ENCODE results near the gene CEP170B.

Gene CEP170B

GRCh38 chr14:104931771-104932675 lies 67.0 kb downstream of the CEP170B start:
- intact Hi-C loops (cut with DNase I; ENCODE audit: low total_unique reads): no loop called here
- H3K27me3 ChIP-seq: peaks cover 0 to 13% of the 10 kb centered on the region in 2 donors
- peak overlapping the region; percentile 57 to 73 for H3K4me3 ChIP-seq

GRCh38 chr14:104932676-104933631 lies 67.9 kb downstream of the CEP170B start:
- peak; percentile 73 to 93 for DNase-seq
- peak; percentile 80 to 87 for TF ChIP-seq CTCF (IDR thresholded peaks at IDR 0.05)
- H3K27ac ChIP-seq: peak overlapping the region; percentile 67 to 74
- H3K4me3 ChIP-seq: peak overlapping the region; percentile 57 to 73
- intact Hi-C loops (cut with DNase I; ENCODE audit: low total_unique reads): no loop called here
- peaks cover 0 to 7% of the 10 kb centered on the region in 2 donors for H3K27me3 ChIP-seq
- H3K9me3 ChIP-seq: no peaks in the 10 kb centered on the region
- H3K4me1 ChIP-seq: peaks cover 0 to 21% (median 18%) of the 10 kb centered on the region in 4 donors
- no peaks in the 10 kb centered on the region for H3K36me3 ChIP-seq

More at GRCh38 chr14:104931771-104932675, 67.0 kb downstream of the CEP170B start:
- no peaks in the 10 kb centered on the region for H3K9me3 ChIP-seq
- H3K27ac ChIP-seq: peak overlapping the region; percentile 67 to 74
- TF ChIP-seq CTCF (IDR thresholded peaks at IDR 0.05): no peak
- peak; percentile 19 to 63 for DNase-seq
- peaks cover 0 to 21% (median 18%) of the 10 kb centered on the region in 4 donors for H3K4me1 ChIP-seq
- H3K36me3 ChIP-seq: no peaks in the 10 kb centered on the region

- H3K4me3 ChIP-seq: peak overlapping the region; percentile 57 to 73
- no peaks in the 10 kb centered on the region for H3K27me3 ChIP-seq
- peaks cover 0 to 21% (median 18%) of the 10 kb centered on the region in 4 donors for H3K4me1 ChIP-seq
- H3K27ac ChIP-seq: peak overlapping the region; percentile 67 to 74
- no peak for TF ChIP-seq CTCF (IDR thresholded peaks at IDR 0.05)
- no peaks in the 10 kb centered on the region for H3K36me3 ChIP-seq
- no peaks in the 10 kb centered on the region for H3K9me3 ChIP-seq
- intact Hi-C loops (cut with DNase I; ENCODE audit: low total_unique reads): loop anchor here (2.0 kb wide), 1 partner anchor 31 kb away; no protein-coding TSS in a partner anchor
- peak in 1 of 2 donors; percentile 64 for DNase-seq
Observed at GRCh38 chr14:104933746-104934733, 69.0 kb downstream of the CEP170B start.

GRCh38 chr14:104935026-104935650 lies 70.1 kb downstream of the CEP170B start:
- H3K27me3 ChIP-seq: no peaks in the 10 kb centered on the region
- DNase-seq: peak; percentile 17 to 65
- no peak overlapping the region for H3K4me3 ChIP-seq
- H3K36me3 ChIP-seq: peaks cover 0 to 5% (median 0%) of the 10 kb centered on the region in 3 donors
- intact Hi-C loops (cut with DNase I; ENCODE audit: low total_unique reads): loop anchor here (2.0 kb wide), 1 partner anchor 30 kb away; no protein-coding TSS in a partner anchor
- H3K27ac ChIP-seq: no peak overlapping the region
- no peaks in the 10 kb centered on the region for H3K9me3 ChIP-seq
- H3K4me1 ChIP-seq: peaks cover 0 to 21% (median 18%) of the 10 kb centered on the region in 4 donors
- no peak for TF ChIP-seq CTCF (IDR thresholded peaks at IDR 0.05)

All from tibial artery (tissue), 4 donors.